IMR-90 (cell line): ENCODE results near the gene ZSWIM5.

Source experiments
- BHLHE40 ChIP-seq: fragments of 150-350 bp; IDR thresholded peaks from 2 replicates; pipeline ENCODE4 v1.6.1; 2016; ENCODE audit warnings: mild to moderate bottlenecking, low read depth, low read length
- CTCF ChIP-seq: conservative IDR thresholded peaks from 2 replicates; pipeline ENCODE4 v1.5.1; 2012; ENCODE audit warnings: mild to moderate bottlenecking, low read depth, low read length, improper control_type of control experiment
- POLR2A ChIP-seq: IDR thresholded peaks from 2 replicates; pipeline ENCODE4 v1.6.1; 2012; ENCODE audit warnings: mild to moderate bottlenecking, low read depth, low read length
- RAD21 ChIP-seq: IDR thresholded peaks from 2 replicates; pipeline ENCODE4 v1.6.1; 2012; ENCODE audit warnings: low read length, improper control_type of control experiment
- RCOR1 ChIP-seq: IDR thresholded peaks from 2 replicates; pipeline ENCODE4 v1.6.1; 2012; ENCODE audit warnings: mild to moderate bottlenecking, low read length, improper control_type of control experiment; ENCODE audit not compliant: insufficient replicate concordance
- RFX5 ChIP-seq: IDR thresholded peaks from 2 replicates; pipeline ENCODE4 v1.8.0; 2012; ENCODE audit warnings: low read depth, mild to moderate bottlenecking, low read length, moderate library complexity

- TF ChIP-seq CTCF (no peak), RAD21 (no peak), POLR2A (no peak), BHLHE40 (no peak), RFX5 (no peak), RCOR1 (no peak)
Measured at GRCh38 chr1:45107782-45108181, 98.6 kb downstream of the ZSWIM5 start.
